GM19351 (cell line): ENCODE measurements around the gene CIAO3.

Source experiments
- ATAC-seq: cut with Tn5 transposase; IDR thresholded peaks from one replicate; pipeline ENCODE4 v1.9.1; 2021; ENCODE audit warnings: mild to moderate bottlenecking, moderate library complexity; ENCODE audit not compliant: unreplicated experiment

CIAO3 gene

DNA sequence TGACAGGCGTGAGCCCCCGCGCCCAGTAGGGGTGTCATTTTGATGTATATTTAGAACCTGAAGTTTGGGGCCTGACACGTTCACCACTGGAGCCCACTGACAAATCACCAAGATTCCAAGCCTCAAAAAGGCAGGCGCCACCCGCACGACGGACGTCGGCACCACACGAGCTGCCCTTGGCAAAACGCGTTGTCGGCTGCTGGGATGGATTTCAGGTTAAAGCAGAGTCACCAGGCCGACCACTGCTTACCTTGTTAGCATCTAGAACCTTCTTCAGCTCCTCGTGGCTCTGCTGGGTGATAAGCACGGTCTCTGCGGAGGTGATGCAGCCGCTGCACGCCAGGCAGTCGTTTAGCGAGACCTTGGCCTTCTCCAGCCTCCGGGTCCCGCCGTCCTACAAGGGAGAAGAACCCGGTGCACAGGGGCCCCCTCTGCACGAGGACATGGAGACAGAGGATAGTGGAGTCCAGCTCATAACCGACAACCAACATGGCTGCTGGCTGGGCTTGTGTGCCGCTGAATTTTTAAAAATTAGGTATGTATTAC lies 3.8 kb downstream of the CIAO3 start:
- no peak for ATAC-seq

DNA sequence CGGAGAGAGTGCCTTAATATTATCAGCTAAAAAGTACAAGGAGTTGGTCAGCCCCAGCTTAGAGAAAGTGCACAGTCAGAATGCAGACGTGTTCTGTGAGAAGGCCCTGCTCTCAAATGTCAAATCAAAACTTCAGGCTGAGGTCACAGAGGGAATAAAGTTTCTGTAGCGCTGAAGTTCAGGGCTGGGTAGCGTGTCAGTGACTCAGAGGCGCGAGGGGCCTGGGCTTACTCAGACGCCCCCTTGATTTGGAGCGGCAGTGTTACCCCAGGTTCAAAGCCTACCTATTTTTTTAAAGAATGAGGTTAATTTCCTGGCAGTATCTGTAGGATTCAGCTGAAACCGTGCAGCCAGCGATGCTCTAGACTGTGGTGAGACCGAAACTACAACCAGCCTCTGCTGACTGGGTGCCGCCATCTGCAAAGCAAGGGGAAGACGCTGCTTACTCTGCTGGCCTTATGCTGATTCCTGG lies 4.8 kb downstream of the CIAO3 start:
- peak; percentile 49 for ATAC-seq

DNA sequence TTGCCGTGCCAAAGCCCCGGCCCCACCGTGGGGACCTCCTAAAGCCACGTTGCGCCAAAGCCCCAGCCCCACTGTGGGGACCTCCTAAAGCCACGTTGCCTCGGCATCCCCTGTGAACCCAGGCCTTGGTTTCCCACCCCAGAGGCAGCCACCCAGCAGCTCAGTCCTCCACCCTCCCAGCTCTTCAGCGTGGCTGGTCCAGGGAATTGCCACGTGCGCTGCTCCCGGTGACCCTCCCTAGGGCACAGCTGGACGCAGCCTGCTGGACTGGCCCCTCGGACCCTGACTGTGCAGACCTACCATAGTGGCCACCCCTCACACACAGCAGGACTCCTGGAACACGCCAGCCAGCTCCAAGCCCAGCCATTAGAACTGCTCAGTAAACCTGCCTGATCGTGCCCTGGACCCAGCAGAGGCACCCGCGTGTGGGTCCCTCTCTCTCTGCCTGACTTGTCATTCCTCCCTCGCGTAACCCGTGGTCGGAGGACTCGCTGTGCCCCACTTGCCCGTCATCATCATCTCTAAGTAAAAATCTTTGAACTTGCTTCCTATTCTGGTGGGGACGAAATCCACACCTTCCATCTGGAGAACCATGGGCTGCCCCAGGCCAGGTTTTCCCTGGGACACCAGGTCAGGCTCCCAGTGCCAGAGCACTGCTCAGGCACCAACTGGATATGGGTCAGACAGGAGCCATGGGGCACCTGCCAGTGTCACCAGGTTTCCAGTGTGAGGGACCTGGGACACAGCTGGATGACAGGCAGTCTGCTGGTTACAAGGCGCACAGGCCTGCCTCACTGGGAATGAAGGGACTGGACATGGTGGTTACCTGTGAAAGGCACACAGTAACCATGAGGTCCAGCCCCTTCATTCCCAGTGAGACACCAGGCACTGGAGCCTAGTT lies 5.6 kb downstream of the CIAO3 start:
- no peak for ATAC-seq

DNA sequence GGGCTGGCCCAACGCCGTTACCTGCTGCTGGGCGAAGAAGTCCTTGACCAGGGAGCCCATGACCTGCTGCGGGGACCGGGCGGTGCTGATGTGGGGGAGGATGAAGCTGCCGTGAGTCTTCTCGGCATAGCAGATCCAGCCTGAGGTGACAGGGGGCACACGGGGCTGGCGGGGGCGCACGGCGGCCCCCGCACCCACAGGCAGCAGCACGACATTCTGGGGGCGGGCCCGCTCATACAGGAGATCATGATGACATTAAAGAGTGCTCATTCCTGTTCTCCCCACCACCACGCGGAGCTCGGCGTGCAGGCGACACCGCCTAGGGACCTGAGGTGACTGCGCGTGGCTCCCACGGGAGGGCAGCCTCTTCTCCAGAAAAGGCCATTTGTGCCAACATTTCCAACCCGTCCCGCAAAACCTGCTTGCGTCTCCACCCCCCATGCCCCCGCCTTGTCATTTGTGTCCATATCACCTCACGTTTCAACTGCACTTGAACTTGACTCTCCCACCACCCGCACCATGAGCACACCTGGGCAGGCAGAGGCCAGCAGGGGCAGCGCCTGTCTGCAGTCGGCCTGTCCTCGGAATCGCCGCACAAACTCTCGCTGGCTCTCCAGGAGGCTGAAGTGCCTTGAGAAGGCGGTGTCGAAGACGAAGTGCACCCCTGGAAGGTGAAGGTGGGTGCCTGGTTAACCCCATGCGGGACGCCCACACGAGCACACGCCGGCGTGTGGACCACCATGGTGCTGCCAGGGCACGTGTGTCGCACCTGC lies 6.4 kb downstream of the CIAO3 start:
- ATAC-seq: no peak

DNA sequence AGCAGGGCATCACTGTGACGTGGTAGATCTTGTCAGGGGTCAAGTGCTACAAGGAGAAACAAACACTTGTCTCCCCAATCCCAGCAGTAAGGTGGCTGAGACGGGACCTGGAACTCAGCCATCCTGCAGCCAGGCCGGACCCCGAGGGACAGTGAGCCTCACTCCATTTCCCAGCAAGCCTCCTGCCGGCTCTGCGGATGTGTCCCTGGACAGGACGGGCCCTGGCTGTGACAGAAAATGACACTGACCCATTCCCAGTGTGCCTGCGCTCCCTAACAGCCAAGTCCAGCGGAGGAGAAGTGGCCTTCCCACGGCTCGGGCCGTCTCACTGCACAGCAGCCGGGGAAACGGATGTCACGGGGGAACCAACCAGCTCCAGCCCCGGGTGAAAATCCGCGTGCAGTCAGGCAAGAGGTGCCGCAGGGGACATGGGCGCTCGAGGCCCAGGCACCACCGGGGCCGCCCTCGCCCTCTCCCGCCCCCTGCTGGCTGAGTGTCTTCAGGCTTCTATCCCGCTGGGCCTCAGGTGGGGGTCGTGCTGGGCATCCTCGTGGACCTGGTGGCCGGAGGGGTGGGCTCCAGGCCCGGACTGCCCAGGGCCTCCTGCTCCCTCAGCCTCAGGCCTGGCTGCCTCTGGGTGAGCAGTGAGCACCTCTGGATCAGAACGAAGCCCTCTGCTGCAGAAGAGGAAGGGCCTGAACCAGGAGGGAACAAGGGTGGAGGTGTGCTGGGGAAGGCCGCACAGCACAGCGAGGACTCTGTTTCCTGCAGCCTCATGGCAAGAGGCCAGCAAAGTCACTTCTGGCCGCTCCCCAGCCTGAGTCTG lies 7.2 kb downstream of the CIAO3 start:
- no peak for ATAC-seq

DNA sequence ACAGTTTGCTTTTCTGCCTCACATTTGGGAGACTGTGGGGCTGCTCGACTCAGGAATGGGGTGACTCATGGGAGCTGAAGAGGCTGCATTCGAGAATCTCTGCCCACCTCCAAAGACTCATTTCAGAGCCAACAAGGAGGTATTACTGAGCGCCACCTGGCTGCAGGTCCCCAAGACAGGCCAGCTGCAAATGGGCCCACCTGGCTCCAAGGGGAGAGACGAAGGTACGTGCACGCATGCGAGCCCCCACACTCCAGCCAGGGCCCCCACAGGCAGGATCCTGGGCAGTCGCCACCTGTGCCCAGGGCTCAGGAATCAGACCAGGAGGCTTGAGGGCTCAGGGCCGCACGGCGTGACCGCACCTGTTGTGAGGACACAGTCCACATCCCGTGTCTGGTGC lies 7.9 kb downstream of the CIAO3 start:
- ATAC-seq: no peak

DNA sequence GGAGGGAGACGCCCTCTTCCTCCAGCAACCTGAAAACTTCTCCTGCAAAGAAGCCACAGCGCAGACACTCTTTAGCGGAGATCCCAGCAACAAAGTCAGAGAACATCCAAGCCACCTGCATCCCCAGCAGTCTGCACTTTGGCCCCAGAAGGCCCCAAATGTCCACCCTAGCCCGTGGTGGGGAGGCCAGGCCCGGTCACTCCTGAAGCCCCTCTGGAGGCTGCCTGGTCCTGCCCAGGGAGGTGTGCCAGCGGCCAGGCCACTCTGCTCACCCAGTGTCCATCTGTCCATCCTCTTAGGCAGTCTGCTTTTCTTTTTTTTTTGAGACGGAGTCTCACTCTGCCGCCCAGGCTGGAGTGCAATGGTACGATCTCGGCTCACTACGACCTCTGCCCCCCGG lies 8.5 kb downstream of the CIAO3 start:
- ATAC-seq: no peak

DNA sequence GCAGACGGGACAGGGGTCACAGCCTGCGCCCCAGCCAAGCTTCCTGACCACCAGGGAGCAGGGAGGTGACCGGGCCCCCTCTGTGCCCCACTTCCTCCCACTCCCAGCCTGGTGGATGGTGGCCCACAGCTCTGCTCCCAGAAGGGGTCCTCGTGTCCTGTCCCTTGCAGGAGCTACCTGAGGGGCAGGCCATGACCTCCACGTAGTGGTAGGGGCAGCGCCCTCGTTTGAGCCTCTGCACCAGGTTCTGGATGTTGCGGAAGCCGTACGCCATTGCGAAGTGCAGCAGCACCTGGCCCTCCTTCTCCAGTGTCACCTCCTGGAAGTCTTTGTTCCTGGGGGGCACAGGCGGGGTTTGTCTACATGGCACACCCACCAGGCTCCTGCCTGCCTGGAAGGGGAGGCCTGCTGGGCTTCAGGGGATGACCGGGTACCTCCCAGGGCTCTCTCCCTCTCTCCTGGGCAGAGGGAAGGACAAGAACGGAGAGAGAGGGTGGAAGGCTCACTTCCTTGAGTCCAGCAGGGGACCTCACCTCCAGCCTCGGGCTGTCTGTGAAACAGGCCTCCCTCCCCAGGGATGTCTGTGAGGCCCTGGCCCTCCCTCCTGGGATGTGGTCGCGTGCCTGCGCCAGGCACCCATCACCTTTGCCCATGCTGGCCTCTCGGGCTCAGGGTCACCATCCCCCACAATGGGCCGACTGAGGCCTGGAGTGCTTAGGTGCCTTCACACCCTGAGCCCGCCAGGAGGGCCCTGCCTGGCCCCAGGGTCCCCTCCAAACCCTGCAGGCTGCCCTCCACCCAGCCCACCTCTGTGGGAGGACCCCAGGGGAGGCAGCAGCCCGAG lies 9.9 kb downstream of the CIAO3 start:
- no peak for ATAC-seq

DNA sequence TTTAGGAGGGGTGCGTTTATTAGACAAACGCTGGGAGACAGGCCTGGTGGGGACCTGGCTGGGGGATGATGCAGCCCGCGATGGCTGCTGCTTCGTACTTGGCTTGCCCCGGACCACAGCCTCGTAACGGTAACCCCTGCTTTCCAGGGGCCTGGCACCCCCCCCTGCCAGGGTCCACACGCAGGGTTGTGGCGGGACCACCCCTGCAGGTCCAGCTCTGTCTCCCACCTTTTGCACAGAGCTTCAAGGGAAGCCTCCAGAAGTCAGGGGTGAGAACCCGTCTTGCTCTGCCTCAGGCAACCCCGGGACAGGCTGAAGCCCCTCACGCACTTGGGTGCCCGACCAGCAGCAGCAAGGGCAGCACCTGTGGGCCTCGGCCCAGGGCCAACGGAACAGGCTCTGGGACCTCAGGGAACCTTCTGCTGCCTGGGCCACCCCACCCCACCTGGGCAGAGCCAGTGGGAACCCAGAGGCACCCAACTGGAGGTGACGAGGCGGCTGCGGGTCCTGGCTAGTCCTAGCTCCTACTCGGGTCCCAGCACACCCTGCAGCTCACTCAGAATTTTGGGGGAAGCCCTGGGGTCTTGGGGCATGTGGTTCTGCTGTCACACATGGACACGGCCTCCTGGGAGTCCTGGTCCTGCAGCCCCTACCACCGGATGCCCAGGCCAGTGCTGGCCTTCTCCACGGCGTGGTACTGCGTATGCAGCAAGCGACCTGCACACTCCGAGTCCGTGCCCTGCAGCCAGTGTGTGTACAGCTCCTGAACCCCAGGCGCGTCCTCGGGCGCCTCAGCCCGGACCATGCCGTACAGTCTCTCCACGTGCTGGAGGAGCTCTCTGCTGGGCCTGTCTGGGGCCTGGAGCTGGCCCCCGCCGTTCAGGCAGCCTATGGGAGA lies 10.8 kb downstream of the CIAO3 start:
- no peak for ATAC-seq

DNA sequence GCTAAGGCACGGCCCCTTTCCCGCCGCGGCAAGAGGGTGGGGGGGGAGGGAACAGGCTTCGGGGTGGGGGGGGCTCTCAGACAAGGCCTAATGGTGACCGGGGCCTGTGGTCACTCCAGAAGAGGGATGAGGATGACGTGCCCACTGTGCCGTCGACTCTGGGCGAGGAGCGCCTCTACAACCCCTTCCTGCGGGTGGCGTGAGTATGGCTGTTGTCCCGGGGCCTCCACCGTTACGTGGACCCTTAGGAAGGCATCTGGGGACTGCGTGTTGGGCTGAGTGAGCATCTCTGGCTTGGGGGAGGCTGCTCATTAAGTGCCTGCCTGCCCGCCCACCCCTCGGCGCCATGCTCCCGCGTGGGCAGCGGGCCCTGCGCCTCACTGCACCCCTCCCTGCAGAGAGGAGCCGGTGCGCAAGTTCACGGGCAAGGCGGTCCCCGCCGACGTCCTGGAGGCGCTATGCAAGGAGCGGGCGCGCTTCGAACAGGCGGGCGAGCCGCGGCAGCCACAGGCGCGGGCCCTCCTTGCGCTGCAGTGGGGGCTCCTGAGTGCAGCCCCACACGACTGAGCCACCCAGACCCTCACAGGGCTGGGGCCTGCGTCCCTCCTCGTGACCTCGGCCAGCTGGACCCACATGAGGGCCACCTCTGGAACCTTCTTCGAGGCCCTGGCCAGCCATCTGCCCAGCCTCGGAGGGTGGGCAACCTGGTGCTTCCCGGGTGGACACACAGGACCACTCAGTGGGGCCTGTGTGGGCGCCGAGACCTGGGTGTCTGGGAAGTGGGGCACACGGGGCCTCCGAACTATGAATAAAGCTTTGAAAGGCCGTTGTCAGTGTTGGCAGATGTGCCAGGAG lies 11.7 kb downstream of the CIAO3 start:
- ATAC-seq: no peak

DNA sequence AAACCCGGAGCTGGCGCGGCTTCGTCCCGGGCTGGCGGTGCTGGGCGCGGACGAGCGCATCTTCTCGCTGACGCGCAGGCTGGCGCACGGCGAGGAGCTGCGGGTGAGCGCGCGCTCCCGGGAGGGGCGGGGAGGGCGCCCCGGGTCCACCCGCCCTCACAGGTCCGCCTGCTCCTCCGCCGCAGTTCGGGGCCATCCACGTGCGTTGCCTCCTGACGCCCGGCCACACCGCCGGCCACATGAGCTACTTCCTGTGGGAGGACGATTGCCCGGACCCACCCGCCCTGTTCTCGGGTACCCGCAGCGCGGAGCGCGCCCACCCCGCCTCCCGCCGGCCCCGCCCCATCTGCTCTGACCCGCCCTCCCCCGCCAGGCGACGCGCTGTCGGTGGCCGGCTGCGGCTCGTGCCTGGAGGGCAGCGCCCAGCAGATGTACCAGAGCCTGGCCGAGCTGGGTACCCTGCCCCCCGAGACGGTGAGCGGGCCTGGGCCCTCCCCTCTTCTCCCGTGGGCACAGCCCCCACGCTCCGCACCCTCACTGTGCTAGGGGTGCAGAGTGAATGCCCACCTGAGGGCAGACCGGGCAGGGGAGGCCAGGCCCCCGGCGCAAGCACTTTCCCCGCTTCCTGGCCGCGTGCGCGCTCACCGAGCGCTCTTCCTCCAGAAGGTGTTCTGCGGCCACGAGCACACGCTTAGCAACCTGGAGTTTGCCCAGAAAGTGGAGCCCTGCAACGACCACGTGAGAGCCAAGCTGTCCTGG lies 12.5 kb downstream of the CIAO3 start:
- ATAC-seq: no peak

DNA sequence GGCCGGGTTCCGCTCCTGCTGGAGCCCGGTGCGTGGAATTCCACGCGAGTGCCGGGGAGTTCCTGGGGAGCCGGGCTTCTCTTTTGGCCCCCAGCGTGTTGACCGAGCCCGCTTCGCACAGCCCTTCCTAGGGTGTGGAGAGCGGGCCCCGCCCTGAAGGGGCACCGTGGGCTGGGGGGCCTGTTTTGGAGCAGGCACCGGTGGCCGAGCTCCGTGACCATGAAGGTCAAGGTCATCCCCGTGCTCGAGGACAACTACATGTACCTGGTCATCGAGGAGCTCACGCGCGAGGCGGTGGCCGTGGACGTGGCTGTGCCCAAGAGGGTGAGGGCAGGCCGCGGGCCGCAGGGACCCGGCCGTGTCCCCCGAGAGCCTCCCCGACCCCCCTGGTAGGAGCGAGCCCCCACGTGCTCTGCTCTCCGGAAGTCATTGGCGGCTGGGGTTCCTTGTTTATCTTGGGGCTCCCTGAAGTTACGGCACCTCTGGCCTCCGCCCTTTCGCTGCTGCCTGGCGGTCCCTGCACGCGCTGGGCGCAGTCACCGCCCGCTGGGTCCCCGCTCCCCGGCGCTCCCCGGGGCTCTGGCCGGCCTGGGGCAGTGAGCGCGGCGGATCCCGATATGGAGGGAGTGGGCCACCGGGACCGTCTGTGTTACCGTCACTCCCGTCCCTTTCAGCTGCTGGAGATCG lies 13.4 kb downstream of the CIAO3 start:
- peak; percentile 14 for ATAC-seq

DNA sequence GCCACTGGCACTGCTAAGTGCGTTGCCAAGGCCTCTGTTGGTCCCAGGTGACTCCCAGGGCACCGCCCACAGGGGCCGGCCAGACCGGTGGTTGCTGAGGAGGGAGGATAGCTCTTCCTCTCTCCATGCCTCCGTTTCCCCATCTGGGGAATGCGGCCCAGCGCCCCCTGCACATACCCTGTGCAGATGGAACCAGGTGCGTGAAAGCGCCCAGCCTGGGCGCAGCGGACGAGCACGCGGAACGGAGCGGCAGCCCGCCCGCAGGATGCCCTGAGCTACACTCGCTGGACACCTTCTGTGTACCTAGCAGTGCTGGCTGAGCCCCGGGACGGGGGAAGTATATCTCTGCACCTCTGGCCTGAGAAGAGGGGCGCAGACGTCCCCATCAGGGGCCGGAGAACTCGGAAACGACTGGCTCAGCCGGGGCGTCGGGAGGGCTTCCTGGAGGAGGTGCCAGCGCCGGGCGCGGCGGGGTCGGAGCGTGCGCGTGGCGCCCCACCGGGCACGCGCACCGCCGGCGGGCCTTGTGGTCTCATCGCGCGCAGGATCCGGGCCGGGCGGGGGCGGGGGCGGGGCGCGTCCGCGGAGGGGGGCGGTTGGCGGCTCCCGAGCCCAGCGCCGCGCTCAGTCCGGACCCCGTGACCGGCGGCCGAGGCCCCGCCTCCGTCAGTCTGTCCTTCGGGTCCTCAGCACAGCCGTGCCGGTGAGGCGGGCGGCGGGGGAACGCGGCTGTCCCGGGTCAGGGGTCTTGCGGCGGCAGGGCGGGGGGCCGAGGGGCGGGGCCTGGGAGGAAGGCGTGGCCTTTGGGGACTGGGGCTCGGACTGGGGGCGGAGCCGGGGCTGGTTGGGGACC lies 14.1 kb downstream of the CIAO3 start, which contains the start of the genes CCDC78 and HAGHL:
Gene CCDC78, minus strand, starts transcription at position 6 of the 853 bp plus-strand sequence. CDS start 76 bp downstream, outside the sequence.
Gene HAGHL, plus strand, starts transcription at position 669 of the 853 bp plus-strand sequence. CDS start 404 bp downstream, outside the sequence.
- peak; percentile 37 for ATAC-seq

DNA sequence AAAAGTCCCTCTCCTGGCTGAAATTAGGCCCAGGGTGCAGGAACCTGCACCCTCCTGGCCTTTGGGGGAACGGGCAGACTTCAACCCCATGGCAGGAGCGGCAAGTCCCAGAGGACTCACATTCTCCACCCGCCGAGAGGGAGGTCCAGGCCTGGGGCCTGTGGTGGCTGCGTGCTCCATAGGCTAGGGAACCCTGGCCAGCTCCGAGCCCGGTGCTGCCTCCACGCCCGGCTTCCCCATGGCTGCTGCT lies 14.7 kb downstream of the CIAO3 start:
- no peak for ATAC-seq

DNA sequence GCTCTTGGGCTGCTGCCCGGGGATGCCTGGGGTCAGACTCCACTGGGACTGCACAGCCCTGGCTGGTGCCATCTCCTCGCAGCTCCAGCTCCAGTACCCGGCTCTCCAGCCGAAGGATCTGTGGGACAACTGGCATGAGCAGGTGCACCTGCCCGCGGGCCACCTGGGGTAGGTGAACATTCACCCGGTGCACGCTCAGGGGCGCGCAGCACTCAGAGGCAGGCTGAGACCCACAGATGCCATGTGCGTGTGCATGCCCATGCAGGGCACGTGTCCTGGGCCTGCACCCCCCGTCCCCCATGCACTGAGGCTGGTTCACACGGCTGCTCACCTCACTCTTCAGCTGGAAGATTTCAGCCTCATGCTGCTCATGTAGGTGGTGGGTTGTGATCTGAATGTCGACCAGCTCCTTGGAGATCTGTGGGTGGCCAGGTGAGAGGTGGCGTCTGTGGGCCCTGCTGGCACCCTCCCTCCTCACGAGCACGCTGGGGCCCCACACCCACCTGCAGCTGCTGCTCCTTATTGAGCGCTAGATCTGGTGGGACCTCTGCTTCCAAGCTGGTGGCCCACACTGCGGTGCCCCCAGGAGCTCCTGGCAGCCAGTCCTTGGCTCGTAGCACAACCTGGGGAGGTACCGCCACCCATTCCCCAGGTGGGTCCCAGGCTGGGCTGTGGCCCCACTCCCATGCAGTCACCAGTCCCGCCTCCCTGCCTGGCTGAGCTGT lies 15.2 kb downstream of the CIAO3 start:
- ATAC-seq: no peak
